Stimulated activated naive CD8-positive, alpha-beta T cell treated with anti-CD3 and anti-CD28 coated beads, Interleukin-15, amount 100 ng/mL, for 72 hours (primary cell): ENCODE results near the gene NFATC1.

Experiments used
- ATAC-seq: fragments of 150-1000 bp; cut with Tn5 transposase; 2 replicates; pipeline ENCODE4 v1.10.0; 2021; ENCODE audit warnings: mild to moderate bottlenecking, moderate library complexity
- DNase-seq, 2 donors: peaks; one replicate each; pipeline ENCODE4 v3.0.0; 2021 to 2022
- H3K27ac Mint-ChIP-seq, 2 donors: one replicate each; pipeline ENCODE4 v1.8.0; 2022; ENCODE audit warnings: mild to moderate bottlenecking in 2 of 2, mixed read lengths in 2 of 2, moderate library complexity in 2 of 2
- H3K27me3 Mint-ChIP-seq: one replicate; pipeline ENCODE4 v1.8.0; 2022; ENCODE audit warnings: mixed read lengths
- H3K4me1 Mint-ChIP-seq: one replicate; pipeline ENCODE4 v1.8.0; 2022; ENCODE audit warnings: mild to moderate bottlenecking, mixed read lengths
- H3K4me3 Mint-ChIP-seq, 2 donors: one replicate each; pipeline ENCODE4 v1.8.0; 2022; ENCODE audit warnings: mild to moderate bottlenecking in 2 of 2, mixed read lengths in 2 of 2, moderate library complexity in 1 of 2
- H3K9me3 Mint-ChIP-seq, 2 donors: one replicate each; pipeline ENCODE4 v1.8.0; 2022; ENCODE audit warnings: mixed read lengths in 2 of 2

Gene NFATC1

DNA sequence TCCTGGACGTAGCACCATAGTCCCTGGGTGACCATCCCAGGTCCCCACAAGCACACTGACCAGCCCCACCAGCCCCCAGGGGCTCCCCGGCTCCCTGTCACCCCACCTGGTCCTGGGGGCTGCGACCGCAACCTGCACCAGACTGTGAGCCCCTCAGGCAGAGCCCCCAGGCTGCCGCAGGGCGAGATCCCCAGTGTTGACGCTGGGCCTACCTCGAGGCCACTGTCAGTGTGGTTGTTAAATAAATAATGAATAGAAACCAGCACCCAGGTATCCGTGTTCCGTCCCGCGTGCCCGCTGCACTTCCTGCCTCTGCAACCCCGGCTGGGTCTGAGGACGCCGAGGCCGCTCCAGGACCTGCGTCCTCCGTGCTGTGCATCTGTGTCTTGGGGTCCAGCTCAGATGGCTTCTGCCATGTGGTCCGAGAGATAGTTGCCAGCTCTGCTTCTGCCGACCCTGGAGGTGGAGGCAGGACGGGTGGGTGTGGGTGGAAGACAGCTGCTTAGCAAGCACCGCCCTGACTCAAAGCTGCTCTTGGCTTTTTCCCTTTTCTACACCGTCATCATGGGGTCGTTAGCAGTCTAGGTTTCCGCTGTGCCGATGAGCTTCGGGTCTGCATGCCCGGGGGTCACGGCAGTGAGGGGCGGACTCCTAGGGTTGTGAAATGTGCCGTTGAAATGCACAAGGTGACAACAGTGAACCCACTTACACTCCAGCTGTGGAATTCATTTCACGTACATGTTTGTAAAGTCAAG lies 74.2 kb downstream of the NFATC1 start:
- ATAC-seq (peak; percentile 19), DNase-seq (no peak)
- Mint-ChIP-seq H3K27ac (peak overlapping the region; percentile 72 to 94), H3K27me3 (no peaks in the 10 kb centered on the region), H3K9me3 (peaks cover 0 to 7% of the 10 kb centered on the region in 2 donors), H3K4me1 (peaks cover 43% of the 10 kb centered on the region), H3K4me3 (no peak overlapping the region)

DNA sequence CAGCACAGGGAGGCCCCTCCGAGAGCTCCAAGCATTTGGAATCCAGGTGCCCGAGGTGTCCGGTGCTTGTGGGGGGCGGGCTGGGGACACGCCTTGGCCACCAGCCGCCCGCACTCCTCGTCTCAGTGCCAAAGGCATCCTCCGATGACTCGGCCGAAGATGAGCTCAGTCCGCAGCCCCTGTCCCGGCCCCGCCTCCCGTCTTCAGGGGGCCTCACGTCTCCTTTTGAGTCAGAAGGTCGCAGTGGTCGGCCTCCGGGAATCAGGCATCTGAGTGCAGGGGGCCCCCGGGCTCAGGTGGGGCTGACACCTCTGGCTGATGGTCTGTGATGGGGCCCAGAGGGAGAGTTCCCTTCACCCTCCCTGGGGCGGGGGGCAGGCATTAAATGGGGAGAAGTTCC lies 74.8 kb downstream of the NFATC1 start:
- peaks cover 37% of the 10 kb centered on the region for H3K4me1 Mint-ChIP-seq
- ATAC-seq (peak; percentile 33), DNase-seq (no peak)
- H3K27me3 Mint-ChIP-seq: no peaks in the 10 kb centered on the region
- H3K4me3 Mint-ChIP-seq: no peak overlapping the region
- peak overlapping the region; percentile 40 to 94 for H3K27ac Mint-ChIP-seq
- H3K9me3 Mint-ChIP-seq: peaks cover 0 to 7% of the 10 kb centered on the region in 2 donors

GRCh38 chr18:79471046-79471445 lies 75.3 kb downstream of the NFATC1 start:
- ATAC-seq (no peak), DNase-seq (no peak)
- no peaks in the 10 kb centered on the region for H3K27me3 Mint-ChIP-seq
- peaks cover 0 to 7% of the 10 kb centered on the region in 2 donors for H3K9me3 Mint-ChIP-seq
- H3K27ac Mint-ChIP-seq: peak overlapping the region in 1 of 2 donors; percentile 84
- H3K4me1 Mint-ChIP-seq: peaks cover 32% of the 10 kb centered on the region
- H3K4me3 Mint-ChIP-seq: no peak overlapping the region

DNA sequence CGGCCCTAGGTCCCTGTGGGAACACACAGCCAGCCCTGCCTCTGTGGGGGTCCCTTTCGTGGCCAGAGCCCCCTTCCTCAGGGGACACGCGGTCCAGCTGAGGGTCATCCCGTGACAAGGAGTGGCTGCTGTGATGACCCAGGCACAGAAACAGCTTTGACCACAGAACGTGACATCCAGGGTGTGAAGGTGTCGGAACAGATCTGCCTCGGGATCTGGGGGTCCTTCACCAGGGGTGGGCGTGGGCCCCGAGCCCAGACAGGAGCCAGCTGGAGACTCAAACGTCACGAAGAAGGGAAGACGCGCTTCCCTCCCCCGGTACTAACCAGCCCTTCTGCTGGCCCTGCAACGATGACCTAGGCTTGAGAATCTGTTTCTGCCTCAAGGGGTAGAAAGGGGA lies 75.9 kb downstream of the NFATC1 start:
- Mint-ChIP-seq H3K27me3 (no peaks in the 10 kb centered on the region), H3K27ac (peak overlapping the region in 1 of 2 donors; percentile 54), H3K9me3 (peaks cover 0 to 7% of the 10 kb centered on the region in 2 donors), H3K4me1 (peaks cover 34% of the 10 kb centered on the region), H3K4me3 (no peak overlapping the region)
- ATAC-seq (no peak), DNase-seq (no peak)

- peak; percentile 48 for ATAC-seq
- Mint-ChIP-seq H3K27me3 (no peaks in the 10 kb centered on the region), H3K27ac (no peak overlapping the region), H3K9me3 (peaks cover 0 to 7% of the 10 kb centered on the region in 2 donors), H3K4me3 (no peak overlapping the region), H3K4me1 (peaks cover 33% of the 10 kb centered on the region)
- DNase-seq: no peak
These were observed 76.4 kb downstream of the NFATC1 start for GRCh38 chr18:79472176-79472575.

GRCh38 chr18:79472946-79473345 lies 77.2 kb downstream of the NFATC1 start:
- no peak overlapping the region for H3K4me3 Mint-ChIP-seq
- no peaks in the 10 kb centered on the region for H3K27me3 Mint-ChIP-seq
- H3K9me3 Mint-ChIP-seq: peaks cover 0 to 7% of the 10 kb centered on the region in 2 donors
- H3K4me1 Mint-ChIP-seq: peaks cover 37% of the 10 kb centered on the region
- H3K27ac Mint-ChIP-seq: peak overlapping the region; percentile 19 to 90
- ATAC-seq (no peak), DNase-seq (no peak)

DNA sequence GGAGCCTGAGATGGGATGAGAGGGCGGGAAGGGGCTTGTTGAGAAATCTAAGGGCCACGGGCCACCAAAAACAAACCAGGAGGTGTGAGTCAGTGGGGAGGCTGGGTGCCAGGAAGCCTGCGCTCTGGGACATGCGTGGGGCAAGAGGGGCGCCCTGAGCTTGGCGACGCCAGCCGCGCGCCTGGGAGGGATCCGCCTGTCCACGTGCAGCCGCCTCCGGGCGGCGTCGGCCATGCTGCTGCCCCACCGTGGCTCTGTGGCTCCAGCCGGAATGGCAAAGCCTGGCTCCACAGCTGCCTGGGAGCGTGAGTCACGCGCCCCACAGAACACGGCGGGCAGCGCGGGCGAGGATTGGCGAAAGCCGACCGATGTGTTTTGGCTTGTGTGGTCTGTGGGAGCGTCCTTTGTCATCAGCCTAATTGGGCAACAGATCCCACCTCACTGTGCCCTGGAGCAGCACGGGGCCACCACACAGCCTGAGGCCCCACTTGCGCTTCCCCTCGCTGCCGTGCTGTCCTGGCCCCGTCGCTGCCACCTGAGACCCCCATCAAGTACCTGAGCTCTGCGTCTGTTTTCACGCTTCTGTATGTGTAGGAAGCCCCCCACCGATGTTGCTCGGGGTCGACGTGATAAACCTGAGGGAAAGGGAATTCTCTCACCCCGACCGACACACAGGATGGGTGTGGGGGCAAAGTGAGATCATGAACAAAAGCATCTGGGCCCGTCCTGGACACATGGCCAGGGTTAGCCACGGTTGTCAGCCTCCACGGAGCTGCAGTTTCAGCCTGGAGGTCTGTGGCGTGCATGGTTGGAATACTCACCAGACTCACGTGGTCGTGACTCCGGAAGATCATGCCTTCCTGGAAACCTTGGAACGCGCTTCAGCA lies 80.5 kb downstream of the NFATC1 start:
- H3K4me1 Mint-ChIP-seq: peaks cover 23% of the 10 kb centered on the region
- no peak overlapping the region for H3K4me3 Mint-ChIP-seq
- no peak for DNase-seq
- H3K27ac Mint-ChIP-seq: peak overlapping the region; percentile 25 to 42
- ATAC-seq: no peak
- H3K9me3 Mint-ChIP-seq: peaks cover 0 to 7% of the 10 kb centered on the region in 2 donors
- no peaks in the 10 kb centered on the region for H3K27me3 Mint-ChIP-seq

GRCh38 chr18:79476918-79477571 lies 81.3 kb downstream of the NFATC1 start:
- ATAC-seq (no peak), DNase-seq (no peak)
- Mint-ChIP-seq H3K9me3 (peaks cover 0 to 7% of the 10 kb centered on the region in 2 donors), H3K4me1 (peaks cover 23% of the 10 kb centered on the region), H3K27me3 (no peaks in the 10 kb centered on the region), H3K4me3 (no peak overlapping the region), H3K27ac (peak overlapping the region; percentile 25 to 87)

DNA sequence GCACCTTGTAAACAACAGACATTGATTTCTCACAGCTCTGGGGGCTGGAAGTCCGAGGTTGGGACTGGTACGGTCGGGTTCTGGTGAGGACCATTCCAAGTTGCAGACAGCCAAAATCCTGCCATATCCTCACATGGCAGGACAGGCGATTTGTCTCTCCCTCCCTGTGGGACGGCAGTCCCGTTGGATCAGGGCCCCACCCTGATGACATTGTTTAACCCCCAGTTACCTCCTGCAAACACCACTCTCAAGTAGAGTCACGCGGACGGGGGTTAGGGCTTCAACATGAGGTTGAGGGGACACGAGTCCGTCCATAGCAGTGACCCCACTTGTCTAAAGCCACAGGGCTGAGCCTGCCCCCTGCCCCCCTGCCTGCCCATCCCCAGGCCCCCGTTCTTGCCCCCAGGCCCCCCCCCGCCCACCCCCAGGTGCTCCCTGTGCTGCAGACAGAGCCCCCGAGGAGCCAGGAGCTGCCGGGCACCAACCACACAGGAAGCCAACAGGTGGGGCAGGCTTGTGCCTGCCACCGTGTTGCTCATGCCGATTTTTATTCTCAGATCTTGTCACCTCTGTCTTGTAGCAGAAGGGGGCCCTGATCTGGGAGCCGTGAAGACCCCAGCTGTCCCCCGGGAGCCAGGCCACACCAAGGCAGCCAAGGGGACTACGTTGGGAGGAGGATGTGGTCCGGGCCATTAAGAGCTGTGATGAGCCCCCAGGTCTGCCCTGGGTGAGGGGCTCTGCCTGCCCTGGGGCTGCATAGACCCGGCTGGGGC lies 82.2 kb downstream of the NFATC1 start:
- Mint-ChIP-seq H3K27ac (peak overlapping the region; percentile 52 to 94), H3K4me3 (no peak overlapping the region), H3K9me3 (peaks cover 0 to under 1% of the 10 kb centered on the region in 2 donors), H3K4me1 (peaks cover 23% of the 10 kb centered on the region), H3K27me3 (no peaks in the 10 kb centered on the region)
- peak; percentile 35 for ATAC-seq
- DNase-seq: no peak

GRCh38 chr18:79478484-79479115 lies 82.9 kb downstream of the NFATC1 start:
- Mint-ChIP-seq H3K9me3 (no peaks in the 10 kb centered on the region), H3K4me3 (no peak overlapping the region), H3K27me3 (no peaks in the 10 kb centered on the region), H3K27ac (no peak overlapping the region), H3K4me1 (peaks cover 23% of the 10 kb centered on the region)
- DNase-seq (no peak), ATAC-seq (no peak)

- ATAC-seq (peak; percentile 22), DNase-seq (no peak)
- Mint-ChIP-seq H3K27ac (no peak overlapping the region), H3K4me1 (peaks cover 24% of the 10 kb centered on the region), H3K9me3 (no peaks in the 10 kb centered on the region), H3K27me3 (no peaks in the 10 kb centered on the region), H3K4me3 (no peak overlapping the region)
These were observed 83.5 kb downstream of the NFATC1 start for GRCh38 chr18:79479116-79479760.

DNA sequence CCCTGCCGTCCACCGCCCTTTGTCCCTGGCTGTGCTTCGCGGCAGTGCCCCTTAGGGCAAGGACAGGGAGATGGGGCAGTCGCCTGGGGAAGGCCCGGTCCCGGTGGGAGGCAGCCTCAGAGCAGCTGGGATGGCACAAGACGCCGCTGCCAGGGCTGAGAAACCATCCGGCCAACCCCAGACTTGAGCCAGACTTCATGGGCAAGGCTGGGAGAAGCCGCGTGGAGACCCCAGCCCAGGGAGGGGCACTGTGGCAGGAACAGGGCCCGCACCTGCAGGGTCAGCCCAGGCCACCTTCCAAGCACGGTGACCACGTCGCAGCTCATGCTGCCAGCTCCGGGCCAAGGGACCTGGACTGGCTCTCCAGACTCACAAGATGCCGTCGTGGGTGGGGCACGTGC lies 84.0 kb downstream of the NFATC1 start:
- H3K4me1 Mint-ChIP-seq: peaks cover 29% of the 10 kb centered on the region
- ATAC-seq (no peak), DNase-seq (no peak)
- H3K4me3 Mint-ChIP-seq: no peak overlapping the region
- H3K27ac Mint-ChIP-seq: peak overlapping the region in 1 of 2 donors; percentile 82
- H3K9me3 Mint-ChIP-seq: no peaks in the 10 kb centered on the region
- H3K27me3 Mint-ChIP-seq: no peaks in the 10 kb centered on the region

DNA sequence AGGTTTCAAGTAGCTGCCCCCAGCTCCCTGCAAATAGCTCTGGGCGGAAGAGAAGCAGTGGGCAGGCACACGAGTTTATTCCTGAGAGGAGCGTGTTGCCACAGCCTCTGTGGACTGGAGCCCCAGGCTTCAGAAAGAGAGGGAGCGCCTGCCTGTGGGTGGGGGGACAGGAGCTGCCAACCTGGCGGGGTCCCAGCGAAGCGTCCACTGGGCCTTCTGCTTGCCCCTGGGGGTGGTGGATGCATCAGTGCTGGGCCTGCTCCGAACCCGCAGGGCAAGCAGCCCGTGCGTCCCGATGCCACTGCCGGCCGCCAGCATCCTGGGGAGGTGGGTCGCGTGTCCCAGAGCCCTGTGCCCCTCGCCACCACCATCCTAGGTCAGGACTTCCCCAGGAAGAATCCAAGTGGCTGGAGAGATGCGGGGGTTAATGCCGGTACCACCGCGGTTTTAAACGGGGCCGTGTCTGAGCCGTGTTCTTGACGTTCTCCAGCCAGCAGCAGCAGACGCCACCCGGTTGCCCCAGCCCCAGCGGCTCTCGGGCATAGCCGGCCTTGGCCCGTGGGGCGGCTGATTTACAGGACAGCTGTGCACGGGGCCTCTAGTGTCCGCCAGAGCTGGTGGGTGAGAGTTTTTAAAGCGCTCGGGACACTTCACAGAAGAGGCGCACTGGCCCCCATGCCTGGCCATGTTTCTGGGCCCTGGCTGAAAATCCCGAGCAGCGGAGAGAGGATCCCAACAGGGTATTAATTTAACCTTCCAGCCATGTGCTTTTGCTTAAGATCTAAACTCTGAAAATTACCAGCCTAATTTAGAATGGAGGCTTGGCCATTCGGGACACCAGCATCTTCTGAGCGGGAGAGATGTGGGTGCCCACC lies 84.7 kb downstream of the NFATC1 start:
- DNase-seq (no peak), ATAC-seq (no peak)
- peak overlapping the region in 1 of 2 donors; percentile 82 for H3K27ac Mint-ChIP-seq
- H3K27me3 Mint-ChIP-seq: no peaks in the 10 kb centered on the region
- H3K4me1 Mint-ChIP-seq: peaks cover 32% of the 10 kb centered on the region
- H3K4me3 Mint-ChIP-seq: no peak overlapping the region
- H3K9me3 Mint-ChIP-seq: no peaks in the 10 kb centered on the region
